Measurements from ENCODE around the gene STX16. TPM values are rescaled to one million over a fixed set of nuclear protein-coding genes. Genes with fewer than 3 reads are reported as not detected.

The STX16 gene
- total RNA-seq, 1 experiment from 2014 or later: 86.0 TPM

DNA sequence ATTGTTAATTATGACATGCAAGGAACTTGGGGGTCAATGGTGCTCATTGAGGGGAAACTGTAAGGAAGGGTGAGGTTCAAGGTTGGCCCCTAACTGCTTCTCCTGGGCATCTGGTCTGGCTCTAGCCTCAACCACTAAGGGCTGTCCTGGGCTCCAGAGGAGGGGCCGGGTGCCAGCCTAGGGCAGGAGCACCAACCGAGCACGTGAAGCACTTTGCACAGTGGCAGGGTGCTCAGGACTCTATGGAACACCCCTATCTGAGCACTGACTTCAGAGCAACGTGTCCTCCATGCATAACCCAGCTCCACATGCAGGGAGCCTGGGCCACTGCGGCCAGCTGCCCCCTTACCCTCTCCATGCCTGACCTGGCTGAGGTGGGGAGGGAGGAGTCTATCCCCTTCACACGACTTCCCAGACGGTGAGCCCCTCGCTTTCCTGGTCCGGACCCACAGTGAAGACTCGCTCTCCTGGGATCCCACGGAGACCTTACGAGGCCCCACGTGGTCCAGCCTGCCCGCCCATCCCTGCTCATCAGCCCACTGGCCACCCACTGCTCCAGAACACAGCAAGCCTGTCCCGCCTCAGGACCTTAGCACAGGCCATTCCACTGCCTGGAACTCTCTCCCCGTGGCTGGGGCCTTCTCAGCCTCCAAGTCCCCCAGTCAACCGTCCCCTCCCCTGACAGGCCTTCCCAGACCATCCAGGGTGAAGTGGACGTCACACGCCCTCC lies 40.8 kb upstream of the STX16 start:
- CTCF ChIA-PET: no interaction called here
- Mint-ChIP-seq H3K27me3 (ENCODE audit: unreplicated experiment) (peaks cover 89% of the 10 kb centered on the region), H3K4me3 (ENCODE audit: low read depth, unreplicated experiment) (no peak overlapping the region), H3K27ac (ENCODE audit: unreplicated experiment) (no peak overlapping the region), H3K9me3 (ENCODE audit: low read depth, unreplicated experiment) (no peaks in the 10 kb centered on the region), H3K4me1 (ENCODE audit: low read depth, unreplicated experiment) (no peaks in the 10 kb centered on the region), H3K36me3 (ENCODE audit: insufficient read depth, unreplicated experiment) (no peaks in the 10 kb centered on the region)
- intact Hi-C loops (cut with micrococcal nuclease; ENCODE audit: unreplicated experiment): no loop called here
- DNase-seq: no peak
- BruUV-seq (replicated peaks): no TSS peak
- TF ChIP-seq, protein P1, sequence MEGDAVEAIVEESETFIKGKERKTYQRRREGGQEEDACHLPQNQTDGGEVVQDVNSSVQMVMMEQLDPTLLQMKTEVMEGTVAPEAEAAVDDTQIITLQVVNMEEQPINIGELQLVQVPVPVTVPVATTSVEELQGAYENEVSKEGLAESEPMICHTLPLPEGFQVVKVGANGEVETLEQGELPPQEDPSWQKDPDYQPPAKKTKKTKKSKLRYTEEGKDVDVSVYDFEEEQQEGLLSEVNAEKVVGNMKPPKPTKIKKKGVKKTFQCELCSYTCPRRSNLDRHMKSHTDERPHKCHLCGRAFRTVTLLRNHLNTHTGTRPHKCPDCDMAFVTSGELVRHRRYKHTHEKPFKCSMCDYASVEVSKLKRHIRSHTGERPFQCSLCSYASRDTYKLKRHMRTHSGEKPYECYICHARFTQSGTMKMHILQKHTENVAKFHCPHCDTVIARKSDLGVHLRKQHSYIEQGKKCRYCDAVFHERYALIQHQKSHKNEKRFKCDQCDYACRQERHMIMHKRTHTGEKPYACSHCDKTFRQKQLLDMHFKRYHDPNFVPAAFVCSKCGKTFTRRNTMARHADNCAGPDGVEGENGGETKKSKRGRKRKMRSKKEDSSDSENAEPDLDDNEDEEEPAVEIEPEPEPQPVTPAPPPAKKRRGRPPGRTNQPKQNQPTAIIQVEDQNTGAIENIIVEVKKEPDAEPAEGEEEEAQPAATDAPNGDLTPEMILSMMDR (IDR thresholded peaks at IDR 0.05; ENCODE audit: unreplicated experiment): no peak

DNA sequence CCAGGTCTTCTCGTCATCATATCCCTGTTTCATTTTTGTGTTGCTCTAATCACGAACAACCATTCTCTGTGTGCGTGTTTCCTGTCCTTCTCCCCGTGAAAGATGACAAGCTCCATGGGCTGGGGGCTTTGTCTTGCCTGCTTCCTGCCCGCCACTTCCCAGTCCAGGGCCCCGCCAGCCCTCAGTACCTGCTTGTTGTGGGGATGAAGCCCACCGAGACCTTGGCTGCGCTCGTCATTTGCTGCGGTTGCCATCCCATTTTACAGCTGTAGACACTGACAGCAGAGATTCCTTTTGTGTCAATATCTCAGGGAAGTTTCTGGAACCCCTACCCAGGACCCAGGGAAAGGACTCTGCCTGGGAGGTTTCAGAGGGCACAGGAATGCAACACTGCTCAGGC lies 40.3 kb upstream of the STX16 start:
- no peaks in the 10 kb centered on the region for H3K36me3 Mint-ChIP-seq (ENCODE audit: insufficient read depth, unreplicated experiment)
- intact Hi-C loops (cut with micrococcal nuclease; ENCODE audit: unreplicated experiment): no loop called here
- no peak overlapping the region for H3K27ac Mint-ChIP-seq (ENCODE audit: unreplicated experiment)
- no peak overlapping the region for H3K4me3 Mint-ChIP-seq (ENCODE audit: low read depth, unreplicated experiment)
- no TSS peak for BruUV-seq (replicated peaks)
- H3K27me3 Mint-ChIP-seq (ENCODE audit: unreplicated experiment): peaks cover 89% of the 10 kb centered on the region
- DNase-seq: no peak
- CTCF ChIA-PET: no interaction called here
- H3K4me1 Mint-ChIP-seq (ENCODE audit: low read depth, unreplicated experiment): no peaks in the 10 kb centered on the region
- TF ChIP-seq, protein P1 (IDR thresholded peaks at IDR 0.05; ENCODE audit: unreplicated experiment): no peak
- H3K9me3 Mint-ChIP-seq (ENCODE audit: low read depth, unreplicated experiment): no peaks in the 10 kb centered on the region

DNA sequence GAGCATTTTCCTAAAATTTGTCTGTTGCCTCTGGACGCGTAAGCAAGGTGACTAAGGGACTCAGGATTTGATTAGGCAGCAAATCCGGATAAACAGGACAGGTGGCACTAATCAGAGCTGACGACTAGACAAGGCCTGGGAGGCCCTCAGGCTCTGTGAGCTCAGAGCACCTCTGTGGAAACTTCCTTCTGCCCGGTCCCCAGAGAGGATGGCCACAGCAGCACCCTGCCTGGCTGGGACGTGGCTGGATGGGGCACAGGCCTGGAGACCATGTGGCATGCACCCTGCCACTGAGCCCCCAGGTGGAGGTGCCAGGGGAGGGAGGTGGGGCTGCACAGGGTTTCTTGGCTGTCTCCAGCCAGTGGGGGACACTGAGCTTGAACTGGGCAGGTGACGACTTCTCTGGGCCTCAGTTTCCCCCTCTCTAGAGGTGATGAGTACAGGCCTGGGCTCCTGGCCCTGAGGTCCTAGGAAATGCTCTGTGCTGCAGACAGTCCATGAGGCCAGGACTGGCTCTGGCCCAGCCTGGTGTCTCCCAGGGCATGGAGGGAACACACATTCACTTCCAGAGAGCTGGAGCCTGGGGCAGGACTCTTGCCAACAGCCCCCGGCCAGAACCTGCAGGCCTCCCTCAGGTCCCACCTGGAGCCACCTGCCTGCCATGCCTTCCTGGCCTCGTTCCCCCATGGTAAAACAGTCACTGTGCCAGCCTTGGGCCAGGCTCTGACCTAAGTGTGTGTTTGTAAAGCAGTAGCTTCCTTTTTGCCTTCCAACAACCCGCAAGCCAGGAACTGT lies 39.6 kb upstream of the STX16 start:
- peak; percentile 39 for DNase-seq
- Mint-ChIP-seq H3K27ac (ENCODE audit: unreplicated experiment) (no peak overlapping the region), H3K36me3 (ENCODE audit: insufficient read depth, unreplicated experiment) (no peaks in the 10 kb centered on the region), H3K9me3 (ENCODE audit: low read depth, unreplicated experiment) (no peaks in the 10 kb centered on the region), H3K27me3 (ENCODE audit: unreplicated experiment) (peaks cover 89% of the 10 kb centered on the region), H3K4me3 (ENCODE audit: low read depth, unreplicated experiment) (no peak overlapping the region), H3K4me1 (ENCODE audit: low read depth, unreplicated experiment) (no peaks in the 10 kb centered on the region)
- no TSS peak for BruUV-seq (replicated peaks)
- TF ChIP-seq, protein P1 (IDR thresholded peaks at IDR 0.05; ENCODE audit: unreplicated experiment): no peak
- intact Hi-C loops (cut with micrococcal nuclease; ENCODE audit: unreplicated experiment): no loop called here
- CTCF ChIA-PET: interaction anchor here (0.8 to 1.4 kb wide), 2 partner anchors 40 to 890 kb away, joined by 3 to 5 read pairs; partner anchors contain the start of gene STX16

DNA sequence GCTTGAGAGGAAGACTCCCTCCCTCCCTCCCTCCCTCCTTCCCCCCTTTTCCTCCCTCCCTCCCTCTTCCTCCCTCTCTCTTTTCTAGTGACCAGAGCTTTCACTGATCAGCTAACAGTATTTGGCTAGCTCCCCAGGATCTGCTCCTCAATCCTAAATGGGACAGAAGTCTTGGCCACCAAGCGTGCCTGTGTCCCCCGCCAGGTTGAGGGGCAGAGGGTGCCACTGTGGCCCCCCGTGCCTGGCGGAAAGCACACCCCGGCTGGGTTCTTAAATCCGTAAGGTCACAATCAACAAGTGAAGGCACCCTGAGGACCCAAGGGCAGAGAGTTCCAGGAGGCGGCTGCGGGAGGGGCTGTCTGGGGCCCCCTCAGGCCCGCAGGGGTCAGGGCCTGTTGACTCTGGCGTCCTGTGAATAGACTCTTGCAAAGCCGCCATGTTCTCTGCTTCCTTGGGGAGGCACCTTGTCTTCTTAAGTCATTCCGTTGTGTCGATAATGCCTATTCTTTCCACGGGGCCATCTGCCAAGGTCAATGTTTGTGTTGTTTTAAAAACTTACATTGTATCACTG lies 38.9 kb upstream of the STX16 start:
- Mint-ChIP-seq H3K4me1 (ENCODE audit: low read depth, unreplicated experiment) (no peaks in the 10 kb centered on the region), H3K9me3 (ENCODE audit: low read depth, unreplicated experiment) (no peaks in the 10 kb centered on the region), H3K4me3 (ENCODE audit: low read depth, unreplicated experiment) (no peak overlapping the region), H3K27ac (ENCODE audit: unreplicated experiment) (no peak overlapping the region), H3K27me3 (ENCODE audit: unreplicated experiment) (peaks cover 89% of the 10 kb centered on the region), H3K36me3 (ENCODE audit: insufficient read depth, unreplicated experiment) (no peaks in the 10 kb centered on the region)
- intact Hi-C loops (cut with micrococcal nuclease; ENCODE audit: unreplicated experiment): no loop called here
- CTCF ChIA-PET: interaction anchor here (0.8 to 1.5 kb wide), 3 partner anchors 21 to 889 kb away, joined by 3 to 5 read pairs (median 4); partner anchors contain the start of gene STX16
- TF ChIP-seq, protein P1 (IDR thresholded peaks at IDR 0.05; ENCODE audit: unreplicated experiment): no peak
- BruUV-seq (replicated peaks): no TSS peak
- DNase-seq: no peak
